ENCODE data around the gene RARRES2. TPM values are rescaled to one million over a fixed set of nuclear protein-coding genes. Genes with fewer than 3 reads are reported as not detected.

The RARRES2 gene
- total RNA-seq, 4 donors from 2014 or later: 84.2 to 124 (median 102) TPM

GRCh38 chr7:150311711-150312110 lies 29.7 kb downstream of the RARRES2 start:
- H3K27me3 ChIP-seq: no peaks in the 10 kb centered on the region
- intact Hi-C loops (cut with DNase I; ENCODE audit: low total_unique reads): no loop called here
- no peak for DNase-seq
- 87 to 92% methylated on average over 4 to 5 of the region's 5 CpGs for WGBS, 2 donors (ENCODE audit: low coverage in 1 of 2)
- H3K36me3 ChIP-seq: no peaks in the 10 kb centered on the region
- no peaks in the 10 kb centered on the region for H3K4me1 ChIP-seq
- H3K27ac ChIP-seq: no peak overlapping the region
- no peak for TF ChIP-seq CTCF (IDR thresholded peaks at IDR 0.05)
- TF ChIP-seq POLR2AphosphoS5 (IDR thresholded peaks at IDR 0.05): no peak
- TF ChIP-seq EP300 (IDR thresholded peaks at IDR 0.05; ENCODE audit: low read depth): no peak
- TF ChIP-seq POLR2A (IDR thresholded peaks at IDR 0.05): no peak
- in situ Hi-C loops (cut with MboI; ENCODE audit: low pct_ligation_motif_present in 1 of 4, low pct_unique_long_range_greater_than_20kb in 1 of 4, low sequenced_read_pairs in 3 of 4): loop anchor here in 3 of 4 donors (25.0 kb wide), 1 partner anchor 101 kb away; a partner anchor contains a TSS
- H3K4me3 ChIP-seq: no peak overlapping the region
- H3K9me3 ChIP-seq: no peaks in the 10 kb centered on the region

GRCh38 chr7:150311146-150311545 lies 30.3 kb downstream of the RARRES2 start:
- Histone ChIP-seq H3K36me3 (no peaks in the 10 kb centered on the region), H3K27me3 (no peaks in the 10 kb centered on the region), H3K4me3 (no peak overlapping the region), H3K27ac (no peak overlapping the region), H3K4me1 (no peaks in the 10 kb centered on the region), H3K9me3 (no peaks in the 10 kb centered on the region)
- 95% methylated on average over 3 to 4 of the region's 4 CpGs for WGBS, 2 donors (ENCODE audit: low coverage in 1 of 2)
- in situ Hi-C loops (cut with MboI; ENCODE audit: low pct_ligation_motif_present in 1 of 4, low pct_unique_long_range_greater_than_20kb in 1 of 4, low sequenced_read_pairs in 3 of 4) (loop anchor here in 3 of 4 donors (25.0 kb wide), 1 partner anchor 101 kb away; a partner anchor contains a TSS), intact Hi-C loops (cut with DNase I; ENCODE audit: low total_unique reads) (no loop called here)
- TF ChIP-seq POLR2AphosphoS5 (IDR thresholded peaks at IDR 0.05) (no peak), CTCF (IDR thresholded peaks at IDR 0.05) (no peak), POLR2A (IDR thresholded peaks at IDR 0.05) (no peak), EP300 (IDR thresholded peaks at IDR 0.05; ENCODE audit: low read depth) (no peak)
- no peak for DNase-seq

- no peaks in the 10 kb centered on the region for H3K9me3 ChIP-seq
- in situ Hi-C loops (cut with MboI; ENCODE audit: low pct_ligation_motif_present in 1 of 4, low pct_unique_long_range_greater_than_20kb in 1 of 4, low sequenced_read_pairs in 3 of 4): loop anchor here in 3 of 4 donors (25.0 kb wide), 1 partner anchor 104 kb away; a partner anchor contains a TSS
- TF ChIP-seq EP300 (IDR thresholded peaks at IDR 0.05; ENCODE audit: low read depth) (no peak), POLR2AphosphoS5 (IDR thresholded peaks at IDR 0.05) (no peak), POLR2A (IDR thresholded peaks at IDR 0.05) (no peak), CTCF (IDR thresholded peaks at IDR 0.05) (no peak)
- H3K4me3 ChIP-seq: no peak overlapping the region
- H3K27me3 ChIP-seq: no peaks in the 10 kb centered on the region
- DNase-seq: no peak
- H3K4me1 ChIP-seq: no peaks in the 10 kb centered on the region
- no peak overlapping the region for H3K27ac ChIP-seq
- no peaks in the 10 kb centered on the region for H3K36me3 ChIP-seq
- intact Hi-C loops (cut with DNase I; ENCODE audit: low total_unique reads): no loop called here
Observed at GRCh38 chr7:150308575-150308974, 32.9 kb downstream of the RARRES2 start.

- TF ChIP-seq EP300 (IDR thresholded peaks at IDR 0.05; ENCODE audit: low read depth) (no peak), POLR2AphosphoS5 (IDR thresholded peaks at IDR 0.05) (no peak), CTCF (IDR thresholded peaks at IDR 0.05) (no peak), POLR2A (IDR thresholded peaks at IDR 0.05) (no peak)
- no peak overlapping the region for H3K4me3 ChIP-seq
- no peaks in the 10 kb centered on the region for H3K9me3 ChIP-seq
- no peaks in the 10 kb centered on the region for H3K4me1 ChIP-seq
- DNase-seq: no peak
- 86 to 88% methylated on average over 8 to 9 of the region's 9 CpGs for WGBS, 2 donors (ENCODE audit: low coverage in 1 of 2)
- intact Hi-C loops (cut with DNase I; ENCODE audit: low total_unique reads) (no loop called here), in situ Hi-C loops (cut with MboI; ENCODE audit: low pct_ligation_motif_present in 1 of 4, low pct_unique_long_range_greater_than_20kb in 1 of 4, low sequenced_read_pairs in 3 of 4) (loop anchor here in 3 of 4 donors (25.0 kb wide), 1 partner anchor 104 kb away; a partner anchor contains a TSS)
- no peaks in the 10 kb centered on the region for H3K27me3 ChIP-seq
- no peaks in the 10 kb centered on the region for H3K36me3 ChIP-seq
- H3K27ac ChIP-seq: no peak overlapping the region
Observed at GRCh38 chr7:150307904-150308303, 33.5 kb downstream of the RARRES2 start.
